Activated CD4-positive, alpha-beta T cell treated with anti-CD3 and anti-CD28 coated beads, Interleukin-2, amount 50 U/mL, for 24 hours (primary cell): Measurements from ENCODE around the gene NRIP3.
"Not testable (repeated sequence)": the region's sequence is repeated elsewhere in the genome, so short reads cannot be mapped to it uniquely, and the experiment has no call there.

ENCODE experiments used
- DNase-seq, 2 donors: peaks; one replicate each; pipeline ENCODE4 v3.0.0-alpha.2; 2020; ENCODE audit warnings: low read depth in 1 of 2, low spot score in 1 of 2

NRIP3 gene

GRCh38 chr11:8973121-8973520, 30.7 kb downstream of the NRIP3 start:
- DNase-seq: no peak

- DNase-seq: no peak
Observed at GRCh38 chr11:8971924-8972316, 31.9 kb downstream of the NRIP3 start.

- DNase-seq: no peak
Observed at GRCh38 chr11:8971196-8971923, 32.4 kb downstream of the NRIP3 start.

GRCh38 chr11:8967184-8967583, 36.6 kb downstream of the NRIP3 start:
- no peak for DNase-seq

GRCh38 chr11:8964324-8965320, 39.2 kb downstream of the NRIP3 start, which contains the start of gene TMEM9B:
Gene TMEM9B, minus strand, starts transcription at chr11:8964442. Its CDS starts 129 bp downstream, at chr11:8964313.
- peak; percentile 62 to 80 for DNase-seq

GRCh38 chr11:8963569-8964323, 40.1 kb downstream of the NRIP3 start:
- DNase-seq: peak; percentile 62 to 71

- DNase-seq: no peak
Observed at GRCh38 chr11:8962841-8963240, 41.0 kb downstream of the NRIP3 start.

- no peak for DNase-seq
Observed at GRCh38 chr11:8961401-8961800, 42.4 kb downstream of the NRIP3 start.

GRCh38 chr11:8959546-8960166, 44.1 kb downstream of the NRIP3 start:
- DNase-seq: no peak

GRCh38 chr11:8956860-8957259, 46.9 kb downstream of the NRIP3 start:
- DNase-seq: no peak

- no peak for DNase-seq
Observed at GRCh38 chr11:8948886-8949285, 54.9 kb downstream of the NRIP3 start.

GRCh38 chr11:8947230-8947943, 56.4 kb downstream of the NRIP3 start:
- DNase-seq: no peak

- no peak for DNase-seq
Observed at GRCh38 chr11:8942518-8943066, 61.2 kb downstream of the NRIP3 start, which contains the start of gene ASCL3. Gene ASCL3, minus strand, starts transcription at chr11:8943016. Its CDS starts 4,855 bp downstream, at chr11:8938161.

- DNase-seq: no peak
Observed at GRCh38 chr11:8941341-8942103, 62.3 kb downstream of the NRIP3 start.

- no peak for DNase-seq
Observed at GRCh38 chr11:8937659-8938058, 66.1 kb downstream of the NRIP3 start.

GRCh38 chr11:8937159-8937558, 66.6 kb downstream of the NRIP3 start:
- no peak for DNase-seq

- not testable (repeated sequence) for DNase-seq
Observed at GRCh38 chr11:8935789-8936188, 68.0 kb downstream of the NRIP3 start.

GRCh38 chr11:8934742-8935488, 68.9 kb downstream of the NRIP3 start:
- DNase-seq: no peak
